ENCODE results near the gene CKS1B. TPM values are rescaled to one million over a fixed set of nuclear protein-coding genes. Genes with fewer than 3 reads are reported as not detected.

CKS1B gene
- total RNA-seq, 1 donor from 2014 or later: 28.5 TPM

- DNase-seq (no peak), ATAC-seq (no peak)
- TF ChIP-seq, protein P1, sequence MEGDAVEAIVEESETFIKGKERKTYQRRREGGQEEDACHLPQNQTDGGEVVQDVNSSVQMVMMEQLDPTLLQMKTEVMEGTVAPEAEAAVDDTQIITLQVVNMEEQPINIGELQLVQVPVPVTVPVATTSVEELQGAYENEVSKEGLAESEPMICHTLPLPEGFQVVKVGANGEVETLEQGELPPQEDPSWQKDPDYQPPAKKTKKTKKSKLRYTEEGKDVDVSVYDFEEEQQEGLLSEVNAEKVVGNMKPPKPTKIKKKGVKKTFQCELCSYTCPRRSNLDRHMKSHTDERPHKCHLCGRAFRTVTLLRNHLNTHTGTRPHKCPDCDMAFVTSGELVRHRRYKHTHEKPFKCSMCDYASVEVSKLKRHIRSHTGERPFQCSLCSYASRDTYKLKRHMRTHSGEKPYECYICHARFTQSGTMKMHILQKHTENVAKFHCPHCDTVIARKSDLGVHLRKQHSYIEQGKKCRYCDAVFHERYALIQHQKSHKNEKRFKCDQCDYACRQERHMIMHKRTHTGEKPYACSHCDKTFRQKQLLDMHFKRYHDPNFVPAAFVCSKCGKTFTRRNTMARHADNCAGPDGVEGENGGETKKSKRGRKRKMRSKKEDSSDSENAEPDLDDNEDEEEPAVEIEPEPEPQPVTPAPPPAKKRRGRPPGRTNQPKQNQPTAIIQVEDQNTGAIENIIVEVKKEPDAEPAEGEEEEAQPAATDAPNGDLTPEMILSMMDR (IDR thresholded peaks at IDR 0.05): no peak
- Histone ChIP-seq H3K4me3 (no peak overlapping the region), H3K27me3 (ENCODE audit: low read depth) (no peaks in the 10 kb centered on the region), H3K4me1 (peaks cover 31% of the 10 kb centered on the region), H3K9me3 (no peaks in the 10 kb centered on the region), H3K27ac (no peak overlapping the region), H3K36me3 (peaks cover 40% of the 10 kb centered on the region)
- intact Hi-C loops (cut with DNase I): no loop called here
Observed at GRCh38 chr1:154944401-154945159, 29.9 kb upstream of the CKS1B start.

- no peak for DNase-seq
- no peaks in the 10 kb centered on the region for H3K9me3 ChIP-seq
- TF ChIP-seq, protein P1 (IDR thresholded peaks at IDR 0.05): no peak
- no peak overlapping the region for H3K27ac ChIP-seq
- no peak for ATAC-seq
- peaks cover 46% of the 10 kb centered on the region for H3K36me3 ChIP-seq
- no peaks in the 10 kb centered on the region for H3K27me3 ChIP-seq (ENCODE audit: low read depth)
- intact Hi-C loops (cut with DNase I): no loop called here
- peaks cover 31% of the 10 kb centered on the region for H3K4me1 ChIP-seq
- H3K4me3 ChIP-seq: no peak overlapping the region
Observed at GRCh38 chr1:154945160-154945961, 29.1 kb upstream of the CKS1B start.

DNA sequence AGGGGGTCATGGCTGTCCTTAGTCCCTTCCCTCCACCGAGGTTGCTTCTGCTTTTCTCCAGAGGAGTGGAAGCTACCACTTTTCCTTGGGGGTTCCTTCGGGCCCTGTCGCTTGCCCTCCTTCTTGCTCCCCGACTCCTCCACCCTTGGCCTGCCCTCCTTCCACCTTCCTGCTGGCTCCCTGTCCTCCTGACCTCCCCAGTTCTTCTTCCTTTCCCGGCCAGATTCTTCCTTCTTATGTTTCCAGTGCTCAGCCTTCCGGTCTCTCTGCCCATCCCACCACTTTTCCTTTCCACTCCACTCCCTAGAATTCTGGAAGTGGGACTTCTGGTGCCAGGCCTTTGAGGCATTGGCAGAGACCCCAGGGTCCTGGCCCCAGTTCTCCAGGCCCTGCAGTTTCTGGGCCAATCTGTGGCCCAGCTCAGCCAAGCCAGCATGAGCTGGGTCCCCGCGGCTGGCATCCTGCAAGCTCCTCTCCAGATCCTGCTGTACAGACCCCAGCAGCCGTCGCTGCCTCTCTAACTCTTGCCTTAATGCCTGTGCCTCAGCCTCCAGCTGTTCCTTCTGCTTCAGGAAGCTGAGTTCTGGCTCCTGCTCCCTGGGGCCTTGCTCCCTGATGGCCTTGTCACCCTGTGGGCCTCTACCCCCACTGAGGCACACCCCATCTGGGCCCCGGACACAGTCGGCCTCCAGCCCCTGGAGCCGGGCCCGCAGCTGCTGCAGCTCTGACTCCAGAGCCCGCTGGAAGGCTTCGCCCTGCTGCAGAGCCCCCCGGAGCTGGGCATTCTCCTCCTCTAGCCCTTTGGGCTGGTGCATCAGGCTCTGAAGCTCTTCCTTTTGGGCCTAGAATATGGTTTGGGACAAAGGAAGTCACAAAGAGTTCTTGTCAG lies 28.3 kb upstream of the CKS1B start:
- DNase-seq (no peak), ATAC-seq (no peak)
- H3K27me3 ChIP-seq (ENCODE audit: low read depth): no peaks in the 10 kb centered on the region
- TF ChIP-seq, protein P1 (IDR thresholded peaks at IDR 0.05): no peak
- no peak overlapping the region for H3K27ac ChIP-seq
- peaks cover 31% of the 10 kb centered on the region for H3K4me1 ChIP-seq
- no peaks in the 10 kb centered on the region for H3K9me3 ChIP-seq
- intact Hi-C loops (cut with DNase I): no loop called here
- H3K36me3 ChIP-seq: peaks cover 54% of the 10 kb centered on the region
- no peak overlapping the region for H3K4me3 ChIP-seq

DNA sequence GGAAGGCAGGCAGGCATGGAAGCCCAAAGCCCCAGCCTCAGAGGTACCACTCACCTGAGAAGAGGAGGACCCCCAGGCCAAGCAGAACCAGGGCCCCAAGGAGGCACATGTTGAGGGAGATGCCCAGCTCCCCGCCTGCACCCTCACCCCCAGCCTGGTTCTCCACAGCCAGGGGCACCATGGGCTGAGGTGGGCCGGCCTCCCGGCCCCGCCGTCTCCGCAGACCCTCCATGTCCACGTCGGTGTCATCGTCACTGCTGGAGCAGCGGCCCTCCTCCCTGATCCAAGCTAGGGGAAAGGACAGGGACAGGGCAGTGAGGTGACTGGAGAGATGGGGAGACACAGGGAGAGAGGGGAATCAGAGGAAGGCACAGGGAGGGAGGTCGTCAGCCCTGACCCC lies 26.4 kb upstream of the CKS1B start:
- peaks cover 22% of the 10 kb centered on the region for H3K4me1 ChIP-seq
- H3K36me3 ChIP-seq: peaks cover 59% of the 10 kb centered on the region
- no peaks in the 10 kb centered on the region for H3K27me3 ChIP-seq (ENCODE audit: low read depth)
- intact Hi-C loops (cut with DNase I): no loop called here
- H3K9me3 ChIP-seq: no peaks in the 10 kb centered on the region
- TF ChIP-seq, protein P1 (IDR thresholded peaks at IDR 0.05): no peak
- H3K4me3 ChIP-seq: no peak overlapping the region
- H3K27ac ChIP-seq: no peak overlapping the region
- ATAC-seq (no peak), DNase-seq (no peak)
